ENCODE results near the gene FAM210B. TPM values are rescaled to one million over a fixed set of nuclear protein-coding genes. Genes with fewer than 3 reads are reported as not detected.
A peak's percentile ranks its signal among the peaks of the same experiment; 100 is the strongest.

The FAM210B gene
- polyA plus RNA-seq, 4 donors: 18.1 to 44.6 (median 21.7) TPM

DNA sequence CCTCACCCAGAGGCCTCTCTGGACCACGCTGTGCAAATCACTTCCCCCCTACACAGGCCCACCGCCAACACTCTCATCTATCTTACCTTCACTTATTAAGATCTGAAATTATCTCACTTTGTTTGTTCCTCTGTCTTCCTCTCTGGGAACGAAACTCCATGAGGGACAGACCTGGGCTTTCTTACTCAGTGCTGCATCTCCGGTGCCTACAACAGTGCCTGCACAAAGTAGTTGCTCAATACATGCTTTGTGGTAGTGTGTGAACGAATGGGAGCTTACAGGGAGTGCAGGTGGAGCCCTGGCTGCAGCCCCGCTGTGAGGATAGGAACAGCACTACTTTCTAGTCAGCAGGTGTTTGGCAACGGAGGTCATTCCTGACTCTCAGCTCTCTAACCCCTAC is 58.6 kb downstream of the FAM210B start:
- H3K27ac ChIP-seq (ENCODE audit: low read depth in 1 of 3, low read length in 2 of 3): peak overlapping the region in 1 of 3 donors; percentile 74
- DNase-seq (no peak), FAIRE-seq (no peak)
- H3K27me3 ChIP-seq (ENCODE audit: control insufficient read depth in 3 of 3, insufficient read depth in 3 of 3, low read length in 3 of 3): no peaks in the 10 kb centered on the region
- H3K9me3 ChIP-seq (ENCODE audit: control insufficient read depth in 2 of 2, insufficient read depth in 1 of 2, low read depth in 1 of 2, low read length in 1 of 2): no peaks in the 10 kb centered on the region
- H3K4me3 ChIP-seq (ENCODE audit: low read depth in 1 of 3, low read length in 3 of 3): no peak overlapping the region
- no peaks in the 10 kb centered on the region for H3K4me1 ChIP-seq (ENCODE audit: control insufficient read depth in 3 of 3, insufficient read depth in 2 of 3, low read depth in 1 of 3, low read length in 2 of 3)
- no peaks in the 10 kb centered on the region for H3K36me3 ChIP-seq (ENCODE audit: control insufficient read depth in 3 of 3, insufficient read depth in 2 of 3, low read depth in 1 of 3, low read length in 3 of 3)
- 88 to 94% (median 91%) methylated on average over 7 of the region's 7 CpGs for WGBS, 3 donors

DNA sequence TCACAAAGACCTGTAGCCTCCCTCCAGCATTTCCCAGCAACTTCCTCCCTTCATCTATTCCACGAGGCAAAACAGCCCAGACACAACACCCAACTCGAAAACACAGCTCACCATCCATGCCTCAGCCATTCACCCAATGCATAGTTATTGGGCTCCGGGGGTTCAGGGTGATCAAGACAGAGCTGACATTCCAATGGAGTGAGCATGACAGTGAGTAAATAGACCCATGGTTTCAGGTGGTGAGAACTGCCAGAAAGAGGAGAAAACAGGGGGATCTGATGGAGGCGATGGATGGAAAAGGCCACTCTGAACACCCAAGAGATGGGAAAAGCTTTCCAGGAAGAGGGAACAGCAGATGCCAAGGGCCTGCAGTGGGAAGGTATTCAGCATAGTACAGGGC is 59.1 kb downstream of the FAM210B start:
- Histone ChIP-seq H3K9me3 (ENCODE audit: control insufficient read depth in 2 of 2, insufficient read depth in 1 of 2, low read depth in 1 of 2, low read length in 1 of 2) (no peaks in the 10 kb centered on the region), H3K27ac (ENCODE audit: low read depth in 1 of 3, low read length in 2 of 3) (peak overlapping the region in 1 of 3 donors; percentile 74), H3K4me1 (ENCODE audit: control insufficient read depth in 3 of 3, insufficient read depth in 2 of 3, low read depth in 1 of 3, low read length in 2 of 3) (no peaks in the 10 kb centered on the region), H3K27me3 (ENCODE audit: control insufficient read depth in 3 of 3, insufficient read depth in 3 of 3, low read length in 3 of 3) (no peaks in the 10 kb centered on the region), H3K4me3 (ENCODE audit: low read depth in 1 of 3, low read length in 3 of 3) (no peak overlapping the region), H3K36me3 (ENCODE audit: control insufficient read depth in 3 of 3, insufficient read depth in 2 of 3, low read depth in 1 of 3, low read length in 3 of 3) (no peaks in the 10 kb centered on the region)
- 81 to 87% (median 85%) methylated on average over 4 of the region's 4 CpGs for WGBS, 3 donors
- DNase-seq (no peak), FAIRE-seq (no peak)

Other genes with a start within 250 kb of the FAM210B start
- gene MC3R, start 110.2 kb upstream of the FAM210B start, polyA plus RNA-seq: not detected
- gene AURKA, start 33.2 kb downstream of the FAM210B start, polyA plus RNA-seq: 10 to 100 TPM in 3 of 4 donors, 1 to 10 TPM in 1; 4.3 to 26.6 (median 13.6) TPM
- 10 to 100 TPM in 2 of 4 donors, 1 to 10 TPM in 2; 9.2 to 28.2 (median 11.3) TPM for gene CSTF1, start 33.7 kb downstream of the FAM210B start, polyA plus RNA-seq
- gene CASS4, start 53.3 kb downstream of the FAM210B start, polyA plus RNA-seq: 1 to 10 TPM in 2 of 4 donors, under 1 TPM in 1, not detected in 1; 0.70 to 1.5 (median 1.1) TPM
- gene RTF2, start 109.7 kb downstream of the FAM210B start, polyA plus RNA-seq: 10 to 100 TPM; 70.2 to 83.5 (median 78.4) TPM
- under 1 TPM in 2 of 4 donors, not detected in 2; 0.22 to 0.32 TPM for gene FAM209A, start 165.8 kb downstream of the FAM210B start, polyA plus RNA-seq
- 1 to 10 TPM in 1 of 4 donors, under 1 TPM in 2, not detected in 1; 0.27 to 1.9 (median 0.31) TPM for gene FAM209B, start 174.3 kb downstream of the FAM210B start, polyA plus RNA-seq